Upper lobe of left lung (tissue), 4 donors: ENCODE results near the gene JPH4.

ENCODE experiments used
- EP300 ChIP-seq, 4 donors: sonication (generic); formaldehyde crosslinking; IDR thresholded peaks; one replicate each; pipeline ENCODE4 v1.5.1; 2017; ENCODE audit warnings: antibody characterized with exemption in 4 of 4, control low read depth in 2 of 4
- POLR2AphosphoS5 ChIP-seq, 2 donors: sonication (generic); formaldehyde crosslinking; IDR thresholded peaks; one replicate each; pipeline ENCODE4 v1.5.1; 2017; ENCODE audit warnings: antibody characterized with exemption in 2 of 2
- TF ChIP-seq, protein P1 (sequence below), 6 experiments: fragments of 450-650 bp in 4 of 6; fragments of 200-600 bp in 2 of 6; sonication (generic) in 2 of 6; IDR thresholded peaks; one replicate each; pipeline ENCODE4 v1.5.1; 2016 to 2019; ENCODE audit warnings: antibody characterized with exemption in 6 of 6

DNA sequence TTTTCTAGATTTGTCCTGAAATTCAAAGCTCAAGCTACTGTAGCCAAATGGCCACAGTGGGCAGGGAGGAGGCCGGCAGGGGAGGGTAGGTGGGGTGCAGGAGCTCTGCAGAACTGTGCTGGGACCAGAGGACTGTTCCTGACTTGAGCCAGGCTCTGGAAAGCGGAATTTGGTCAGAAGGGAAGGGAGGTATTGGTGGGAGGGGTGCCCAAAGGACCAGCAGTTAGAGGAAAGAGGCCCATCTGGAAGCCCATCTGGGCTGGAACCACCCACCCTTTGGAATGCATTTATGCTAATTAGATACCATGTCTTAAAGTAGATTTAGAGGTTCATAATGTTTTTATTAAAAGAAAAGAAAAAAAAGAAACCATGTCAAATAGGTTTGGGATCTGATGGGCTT is 24.5 kb upstream of the JPH4 start:
- TF ChIP-seq POLR2AphosphoS5 (IDR thresholded peaks at IDR 0.05): no peak
- TF ChIP-seq, protein P1, sequence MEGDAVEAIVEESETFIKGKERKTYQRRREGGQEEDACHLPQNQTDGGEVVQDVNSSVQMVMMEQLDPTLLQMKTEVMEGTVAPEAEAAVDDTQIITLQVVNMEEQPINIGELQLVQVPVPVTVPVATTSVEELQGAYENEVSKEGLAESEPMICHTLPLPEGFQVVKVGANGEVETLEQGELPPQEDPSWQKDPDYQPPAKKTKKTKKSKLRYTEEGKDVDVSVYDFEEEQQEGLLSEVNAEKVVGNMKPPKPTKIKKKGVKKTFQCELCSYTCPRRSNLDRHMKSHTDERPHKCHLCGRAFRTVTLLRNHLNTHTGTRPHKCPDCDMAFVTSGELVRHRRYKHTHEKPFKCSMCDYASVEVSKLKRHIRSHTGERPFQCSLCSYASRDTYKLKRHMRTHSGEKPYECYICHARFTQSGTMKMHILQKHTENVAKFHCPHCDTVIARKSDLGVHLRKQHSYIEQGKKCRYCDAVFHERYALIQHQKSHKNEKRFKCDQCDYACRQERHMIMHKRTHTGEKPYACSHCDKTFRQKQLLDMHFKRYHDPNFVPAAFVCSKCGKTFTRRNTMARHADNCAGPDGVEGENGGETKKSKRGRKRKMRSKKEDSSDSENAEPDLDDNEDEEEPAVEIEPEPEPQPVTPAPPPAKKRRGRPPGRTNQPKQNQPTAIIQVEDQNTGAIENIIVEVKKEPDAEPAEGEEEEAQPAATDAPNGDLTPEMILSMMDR (IDR thresholded peaks at IDR 0.05): no peak
- no peak for TF ChIP-seq EP300 (IDR thresholded peaks at IDR 0.05)
